H1 (cell line): ENCODE measurements around the gene CPA4.

ENCODE experiments used
- ATF3 ChIP-seq: IDR thresholded peaks from 2 replicates; pipeline ENCODE4 v1.6.1; 2011; ENCODE audit warnings: low read depth, mild to moderate bottlenecking, low read length; ENCODE audit not compliant: insufficient read depth
- CEBPB ChIP-seq: IDR thresholded peaks from 2 replicates; pipeline ENCODE4 v1.6.1; 2012; ENCODE audit warnings: low read depth, low read length
- CTCF ChIP-seq, 3 experiments: IDR thresholded peaks; 1 replicate in 2 of 3; 2 replicates in 1 of 3; pipeline versions ENCODE4 v1.5.1 to v1.6.1; 2011; ENCODE audit warnings: low read length in 3 of 3, mild to moderate bottlenecking in 3 of 3, inconsistent platforms in 2 of 3, low read depth in 1 of 3, moderate library complexity in 1 of 3; ENCODE audit not compliant: insufficient read depth in 1 of 3; ENCODE audit errors: control extremely low read depth in 1 of 3
- EGR1 ChIP-seq: IDR thresholded peaks from 2 replicates; pipeline ENCODE4 v1.6.1; 2011; ENCODE audit warnings: low read depth, low read length, borderline replicate concordance
- EP300 ChIP-seq, 2 experiments: IDR thresholded peaks; 1 replicate in 1 of 2; 2 replicates in 1 of 2; pipeline ENCODE4 v1.6.1; 2011 to 2012; ENCODE audit warnings: low read depth in 2 of 2, low read length in 2 of 2, mild to moderate bottlenecking in 2 of 2, borderline replicate concordance in 1 of 2, inconsistent platforms in 1 of 2, moderate library complexity in 1 of 2
- POLR2A ChIP-seq, 2 experiments: IDR thresholded peaks; 1 replicate in 1 of 2; 2 replicates in 1 of 2; pipeline ENCODE4 v1.6.1; 2011; ENCODE audit warnings: low read depth in 2 of 2, low read length in 2 of 2, mild to moderate bottlenecking in 2 of 2; ENCODE audit errors: control extremely low read depth in 1 of 2
- POLR2AphosphoS5 ChIP-seq: IDR thresholded peaks from 2 replicates; pipeline ENCODE4 v1.6.1; 2011; ENCODE audit warnings: low read depth, low read length
- RAD21 ChIP-seq, 2 experiments: IDR thresholded peaks in 1 of 2; conservative IDR thresholded peaks in 1 of 2; 2 replicates each; pipeline ENCODE4 v1.6.1; 2011; ENCODE audit warnings: low read depth in 2 of 2, low read length in 2 of 2, improper control_type of control experiment in 1 of 2, inconsistent platforms in 1 of 2, mild to moderate bottlenecking in 1 of 2, moderate library complexity in 1 of 2
- RFX5 ChIP-seq: IDR thresholded peaks from 2 replicates; pipeline ENCODE4 v1.6.1; 2011; ENCODE audit warnings: low read depth, low read length, improper control_type of control experiment, borderline replicate concordance

GRCh38 chr7:130353196-130353595 is 60.2 kb downstream of the CPA4 start:
- TF ChIP-seq RAD21 (IDR thresholded peaks at IDR 0.05 in 1 of 2, conservative IDR thresholded peaks at IDR 0.05 in 1 of 2; ENCODE audit: low read depth in 2 of 2, low read length in 2 of 2) (peak; percentile 31 to 48; a peak in 3 of 4 replicates), RFX5 (no peak), CTCF (IDR thresholded peaks at IDR 0.05; ENCODE audit: control extremely low read depth in 1 of 3, insufficient read depth in 1 of 3, low read depth in 1 of 3, low read length in 3 of 3) (peak; percentile 12 to 13 (median 13); a peak in 3 of 4 replicates), EP300 (IDR thresholded peaks at IDR 0.05; ENCODE audit: borderline replicate concordance in 1 of 2, low read depth in 2 of 2, low read length in 2 of 2) (no peak), ATF3 (no peak), POLR2AphosphoS5 (no peak), POLR2A (IDR thresholded peaks at IDR 0.05; ENCODE audit: control extremely low read depth in 1 of 2, low read depth in 2 of 2, low read length in 2 of 2) (no peak), CEBPB (no peak), EGR1 (no peak)
